ENCODE data around the gene AGBL4.

AGBL4 gene

GRCh38 chr1:48903291-48903690, 1120.5 kb downstream of the AGBL4 start:
- Histone ChIP-seq H3K27ac (ENCODE audit: low read length, poor library complexity, severe bottlenecking) (no peak overlapping the region), H4K91ac (ENCODE audit: low read length) (no peak overlapping the region), H3K79me1 (replicated peaks; ENCODE audit: low read length, poor library complexity, severe bottlenecking) (no peaks in the 10 kb centered on the region), H3K36me3 (ENCODE audit: control insufficient read depth in 1 of 2, insufficient read depth in 2 of 2, low read depth in 1 of 2, low read length in 2 of 2) (no peaks in the 10 kb centered on the region), H2BK5ac (ENCODE audit: low read depth, low read length, poor library complexity, severe bottlenecking) (no peak overlapping the region), H4K8ac (ENCODE audit: low read length) (no peak overlapping the region), H3K4me3 (ENCODE audit: insufficient read depth in 1 of 2, low read depth in 1 of 2, low read length in 2 of 2) (no peak overlapping the region), H3K4me1 (ENCODE audit: control insufficient read depth, insufficient read depth, low read depth, low read length) (no peaks in the 10 kb centered on the region), H3K9me3 (ENCODE audit: control insufficient read depth, low read length) (no peaks in the 10 kb centered on the region), H3K18ac (ENCODE audit: low read depth in 1 of 2, low read length in 2 of 2) (no peak overlapping the region), H3K9ac (ENCODE audit: low read length) (no peak overlapping the region), H3K23ac (ENCODE audit: low read length in 2 of 2) (no peak overlapping the region), H3K14ac (ENCODE audit: low read length in 2 of 2) (no peak overlapping the region), H3K27me3 (ENCODE audit: control insufficient read depth in 1 of 2, insufficient read depth in 1 of 2, low read length in 2 of 2) (no peaks in the 10 kb centered on the region), H2BK12ac (ENCODE audit: low read length in 2 of 2) (no peak overlapping the region), H2AK5ac (ENCODE audit: low read length, severe bottlenecking) (no peak overlapping the region), H2BK15ac (ENCODE audit: low read depth, poor library complexity, severe bottlenecking) (no peak overlapping the region), H3K4ac (ENCODE audit: low read depth in 1 of 2, low read length in 2 of 2) (no peak overlapping the region), H2BK120ac (ENCODE audit: low read depth, low read length) (no peak overlapping the region), H2AFZ (ENCODE audit: low read depth, low read length) (no peak overlapping the region), H3K4me2 (ENCODE audit: low read length, poor library complexity, severe bottlenecking) (no peak overlapping the region)
- 25% methylated on average over 1 of the region's 1 CpG for WGBS
- no peak for DNase-seq

- H3K9ac ChIP-seq (ENCODE audit: low read length) = no peak overlapping the region
- H3K23ac ChIP-seq (ENCODE audit: low read length in 2 of 2) = no peak overlapping the region
- DNase-seq = no peak
- H3K36me3 ChIP-seq (ENCODE audit: control insufficient read depth in 1 of 2, insufficient read depth in 2 of 2, low read depth in 1 of 2, low read length in 2 of 2) = no peaks in the 10 kb centered on the region
- H3K4me3 ChIP-seq (ENCODE audit: insufficient read depth in 1 of 2, low read depth in 1 of 2, low read length in 2 of 2) = no peak overlapping the region
- no peak overlapping the region for H2BK12ac ChIP-seq (ENCODE audit: low read length in 2 of 2)
- no peaks in the 10 kb centered on the region for H3K79me1 ChIP-seq (replicated peaks; ENCODE audit: low read length, poor library complexity, severe bottlenecking)
- no peaks in the 10 kb centered on the region for H3K9me3 ChIP-seq (ENCODE audit: control insufficient read depth, low read length)
- no peaks in the 10 kb centered on the region for H3K4me1 ChIP-seq (ENCODE audit: control insufficient read depth, insufficient read depth, low read depth, low read length)
- no peak overlapping the region for H4K91ac ChIP-seq (ENCODE audit: low read length)
- H3K4ac ChIP-seq (ENCODE audit: low read depth in 1 of 2, low read length in 2 of 2) = no peak overlapping the region
- WGBS = 59% methylated on average over 24 of the region's 32 CpGs
- H3K14ac ChIP-seq (ENCODE audit: low read length in 2 of 2) = no peak overlapping the region
- no peak overlapping the region for H2BK15ac ChIP-seq (ENCODE audit: low read depth, poor library complexity, severe bottlenecking)
- no peak overlapping the region for H2AFZ ChIP-seq (ENCODE audit: low read depth, low read length)
- no peak overlapping the region for H3K27ac ChIP-seq (ENCODE audit: low read length, poor library complexity, severe bottlenecking)
- no peak overlapping the region for H2AK5ac ChIP-seq (ENCODE audit: low read length, severe bottlenecking)
- no peak overlapping the region for H3K18ac ChIP-seq (ENCODE audit: low read depth in 1 of 2, low read length in 2 of 2)
- H2BK5ac ChIP-seq (ENCODE audit: low read depth, low read length, poor library complexity, severe bottlenecking) = no peak overlapping the region
- no peak overlapping the region for H3K4me2 ChIP-seq (ENCODE audit: low read length, poor library complexity, severe bottlenecking)
- H2BK120ac ChIP-seq (ENCODE audit: low read depth, low read length) = no peak overlapping the region
- no peaks in the 10 kb centered on the region for H3K27me3 ChIP-seq (ENCODE audit: control insufficient read depth in 1 of 2, insufficient read depth in 1 of 2, low read length in 2 of 2)
- no peak overlapping the region for H4K8ac ChIP-seq (ENCODE audit: low read length)
These were observed 1124.9 kb downstream of the AGBL4 start for GRCh38 chr1:48898894-48899293.

GRCh38 chr1:48889615-48890014, 1134.1 kb downstream of the AGBL4 start:
- H2BK12ac ChIP-seq (ENCODE audit: low read length in 2 of 2) = no peak overlapping the region
- no peaks in the 10 kb centered on the region for H3K4me1 ChIP-seq (ENCODE audit: control insufficient read depth, insufficient read depth, low read depth, low read length)
- no peak overlapping the region for H3K4me2 ChIP-seq (ENCODE audit: low read length, poor library complexity, severe bottlenecking)
- no peak for DNase-seq
- no peak overlapping the region for H3K18ac ChIP-seq (ENCODE audit: low read depth in 1 of 2, low read length in 2 of 2)
- no peaks in the 10 kb centered on the region for H3K36me3 ChIP-seq (ENCODE audit: control insufficient read depth in 1 of 2, insufficient read depth in 2 of 2, low read depth in 1 of 2, low read length in 2 of 2)
- no peaks in the 10 kb centered on the region for H3K27me3 ChIP-seq (ENCODE audit: control insufficient read depth in 1 of 2, insufficient read depth in 1 of 2, low read length in 2 of 2)
- WGBS = 64% methylated on average over 3 of the region's 3 CpGs
- H3K79me1 ChIP-seq (replicated peaks; ENCODE audit: low read length, poor library complexity, severe bottlenecking) = no peaks in the 10 kb centered on the region
- H3K9me3 ChIP-seq (ENCODE audit: control insufficient read depth, low read length) = no peaks in the 10 kb centered on the region
- H3K27ac ChIP-seq (ENCODE audit: low read length, poor library complexity, severe bottlenecking) = no peak overlapping the region
- H4K8ac ChIP-seq (ENCODE audit: low read length) = no peak overlapping the region
- no peak overlapping the region for H3K4ac ChIP-seq (ENCODE audit: low read depth in 1 of 2, low read length in 2 of 2)
- H2AK5ac ChIP-seq (ENCODE audit: low read length, severe bottlenecking) = no peak overlapping the region
- no peak overlapping the region for H3K23ac ChIP-seq (ENCODE audit: low read length in 2 of 2)
- no peak overlapping the region for H3K14ac ChIP-seq (ENCODE audit: low read length in 2 of 2)
- no peak overlapping the region for H2BK5ac ChIP-seq (ENCODE audit: low read depth, low read length, poor library complexity, severe bottlenecking)
- H4K91ac ChIP-seq (ENCODE audit: low read length) = no peak overlapping the region
- no peak overlapping the region for H2BK120ac ChIP-seq (ENCODE audit: low read depth, low read length)
- H3K4me3 ChIP-seq (ENCODE audit: insufficient read depth in 1 of 2, low read depth in 1 of 2, low read length in 2 of 2) = no peak overlapping the region
- H2BK15ac ChIP-seq (ENCODE audit: low read depth, poor library complexity, severe bottlenecking) = no peak overlapping the region
- H3K9ac ChIP-seq (ENCODE audit: low read length) = no peak overlapping the region
- no peak overlapping the region for H2AFZ ChIP-seq (ENCODE audit: low read depth, low read length)

- Histone ChIP-seq H3K79me1 (replicated peaks; ENCODE audit: low read length, poor library complexity, severe bottlenecking) (no peaks in the 10 kb centered on the region), H3K9me3 (ENCODE audit: control insufficient read depth, low read length) (no peaks in the 10 kb centered on the region), H2BK15ac (ENCODE audit: low read depth, poor library complexity, severe bottlenecking) (no peak overlapping the region), H4K91ac (ENCODE audit: low read length) (no peak overlapping the region), H3K14ac (ENCODE audit: low read length in 2 of 2) (no peak overlapping the region), H3K23ac (ENCODE audit: low read length in 2 of 2) (no peak overlapping the region), H3K18ac (ENCODE audit: low read depth in 1 of 2, low read length in 2 of 2) (no peak overlapping the region), H3K27ac (ENCODE audit: low read length, poor library complexity, severe bottlenecking) (no peak overlapping the region), H3K36me3 (ENCODE audit: control insufficient read depth in 1 of 2, insufficient read depth in 2 of 2, low read depth in 1 of 2, low read length in 2 of 2) (no peaks in the 10 kb centered on the region), H2AFZ (ENCODE audit: low read depth, low read length) (no peak overlapping the region), H2AK5ac (ENCODE audit: low read length, severe bottlenecking) (no peak overlapping the region), H2BK120ac (ENCODE audit: low read depth, low read length) (no peak overlapping the region), H3K9ac (ENCODE audit: low read length) (no peak overlapping the region), H3K27me3 (ENCODE audit: control insufficient read depth in 1 of 2, insufficient read depth in 1 of 2, low read length in 2 of 2) (no peaks in the 10 kb centered on the region), H4K8ac (ENCODE audit: low read length) (no peak overlapping the region), H2BK5ac (ENCODE audit: low read depth, low read length, poor library complexity, severe bottlenecking) (no peak overlapping the region), H2BK12ac (ENCODE audit: low read length in 2 of 2) (no peak overlapping the region), H3K4me1 (ENCODE audit: control insufficient read depth, insufficient read depth, low read depth, low read length) (no peaks in the 10 kb centered on the region), H3K4me2 (ENCODE audit: low read length, poor library complexity, severe bottlenecking) (no peak overlapping the region), H3K4ac (ENCODE audit: low read depth in 1 of 2, low read length in 2 of 2) (no peak overlapping the region), H3K4me3 (ENCODE audit: insufficient read depth in 1 of 2, low read depth in 1 of 2, low read length in 2 of 2) (no peak overlapping the region)
- DNase-seq = no peak
- WGBS = 86% methylated on average over 1 of the region's 4 CpGs
These were observed 1134.7 kb downstream of the AGBL4 start for GRCh38 chr1:48889082-48889481.

Data from mesenchymal stem cell (in vitro differentiated cells and primary cell).